Panc1 (cell line): ENCODE results near the gene SMIM31.

ENCODE experiments used
- CTCF ChIP-seq: fragments of 450-650 bp; IDR thresholded peaks from 2 replicates; pipeline ENCODE4 v1.5.1; 2017; ENCODE audit warnings: mild to moderate bottlenecking
- POLR2AphosphoS5 ChIP-seq: IDR thresholded peaks from 2 replicates; pipeline ENCODE4 v1.6.1; 2012; ENCODE audit warnings: mild to moderate bottlenecking, low read depth, low read length, moderate library complexity
- REST ChIP-seq, 2 experiments: IDR thresholded peaks; 2 replicates each; pipeline ENCODE4 v1.6.1; 2011 to 2012; ENCODE audit warnings: low read depth in 2 of 2, control low read depth in 1 of 2, low read length in 1 of 2, mild to moderate bottlenecking in 1 of 2, moderate library complexity in 1 of 2; ENCODE audit not compliant: insufficient read depth in 1 of 2
- SIN3A ChIP-seq: IDR thresholded peaks from 2 replicates; pipeline ENCODE4 v1.6.1; 2012; ENCODE audit warnings: low read depth, mild to moderate bottlenecking, low read length, moderate library complexity, borderline replicate concordance; ENCODE audit not compliant: insufficient read depth
- TCF7L2 ChIP-seq: IDR thresholded peaks from 2 replicates; pipeline ENCODE4 v1.6.1; 2011; ENCODE audit warnings: mild to moderate bottlenecking, low read depth, low read length, inconsistent platforms

GRCh38 chr4:164779811-164780216, 25.9 kb downstream of the SMIM31 start:
- TF ChIP-seq POLR2AphosphoS5 (no peak), CTCF (peak; percentile 88), REST (IDR thresholded peaks at IDR 0.05; ENCODE audit: insufficient read depth in 1 of 2, low read depth in 2 of 2, low read length in 1 of 2) (no peak), TCF7L2 (no peak), SIN3A (no peak)
